Measurements from ENCODE around the gene COA6.

COA6 gene

DNA sequence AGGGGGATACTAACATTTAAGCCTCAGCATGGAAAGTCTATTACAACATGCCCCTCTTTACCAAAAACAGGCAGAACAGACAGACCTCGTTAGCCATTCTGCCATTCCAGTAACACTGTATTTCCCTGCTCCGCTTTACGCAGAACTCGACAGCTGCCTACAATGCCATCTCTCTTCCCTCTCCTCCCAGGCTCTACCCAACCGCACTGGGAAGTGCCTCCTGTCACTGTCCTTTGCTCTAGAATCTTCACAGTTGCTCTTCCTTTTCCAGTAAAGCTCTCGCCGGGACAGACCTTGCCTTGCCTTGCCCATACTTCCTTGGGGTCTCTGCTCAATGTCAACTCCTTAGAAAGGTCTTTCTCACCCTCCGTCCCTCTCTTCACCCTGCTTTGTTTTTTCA is 22.8 kb downstream of the COA6 start:
- no peak for ATAC-seq
- TF ChIP-seq ZFP3 (CRISPR knock-in tag; IDR thresholded peaks at IDR 0.05) = no peak
- TF ChIP-seq ZNF8 (CRISPR knock-in tag; IDR thresholded peaks at IDR 0.05) = no peak
- TF ChIP-seq ZC3H10 (CRISPR knock-in tag; IDR thresholded peaks at IDR 0.05) = no peak
- TF ChIP-seq SNAI2 (CRISPR knock-in tag; IDR thresholded peaks at IDR 0.05) = no peak
- TF ChIP-seq ARNTL (CRISPR knock-in tag; IDR thresholded peaks at IDR 0.05; ENCODE audit: borderline replicate concordance, low read depth) = no peak
- no peak for TF ChIP-seq RARB (CRISPR knock-in tag; IDR thresholded peaks at IDR 0.05)
- TF ChIP-seq GLIS3 (CRISPR knock-in tag; IDR thresholded peaks at IDR 0.05) = no peak
- TF ChIP-seq, protein P1, sequence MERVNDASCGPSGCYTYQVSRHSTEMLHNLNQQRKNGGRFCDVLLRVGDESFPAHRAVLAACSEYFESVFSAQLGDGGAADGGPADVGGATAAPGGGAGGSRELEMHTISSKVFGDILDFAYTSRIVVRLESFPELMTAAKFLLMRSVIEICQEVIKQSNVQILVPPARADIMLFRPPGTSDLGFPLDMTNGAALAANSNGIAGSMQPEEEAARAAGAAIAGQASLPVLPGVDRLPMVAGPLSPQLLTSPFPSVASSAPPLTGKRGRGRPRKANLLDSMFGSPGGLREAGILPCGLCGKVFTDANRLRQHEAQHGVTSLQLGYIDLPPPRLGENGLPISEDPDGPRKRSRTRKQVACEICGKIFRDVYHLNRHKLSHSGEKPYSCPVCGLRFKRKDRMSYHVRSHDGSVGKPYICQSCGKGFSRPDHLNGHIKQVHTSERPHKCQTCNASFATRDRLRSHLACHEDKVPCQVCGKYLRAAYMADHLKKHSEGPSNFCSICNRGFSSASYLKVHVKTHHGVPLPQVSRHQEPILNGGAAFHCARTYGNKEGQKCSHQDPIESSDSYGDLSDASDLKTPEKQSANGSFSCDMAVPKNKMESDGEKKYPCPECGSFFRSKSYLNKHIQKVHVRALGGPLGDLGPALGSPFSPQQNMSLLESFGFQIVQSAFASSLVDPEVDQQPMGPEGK (CRISPR knock-in tag; IDR thresholded peaks at IDR 0.05; ENCODE audit: borderline replicate concordance) = no peak
- TF ChIP-seq ZFP30 (CRISPR knock-in tag; IDR thresholded peaks at IDR 0.05) = no peak
- no peak for TF ChIP-seq ESRRG (CRISPR knock-in tag; IDR thresholded peaks at IDR 0.05)
- TF ChIP-seq TOX (CRISPR knock-in tag; IDR thresholded peaks at IDR 0.05; ENCODE audit: borderline replicate concordance) = no peak
- no peak for TF ChIP-seq ISL1 (CRISPR knock-in tag; IDR thresholded peaks at IDR 0.05)
- TF ChIP-seq, protein P2, sequence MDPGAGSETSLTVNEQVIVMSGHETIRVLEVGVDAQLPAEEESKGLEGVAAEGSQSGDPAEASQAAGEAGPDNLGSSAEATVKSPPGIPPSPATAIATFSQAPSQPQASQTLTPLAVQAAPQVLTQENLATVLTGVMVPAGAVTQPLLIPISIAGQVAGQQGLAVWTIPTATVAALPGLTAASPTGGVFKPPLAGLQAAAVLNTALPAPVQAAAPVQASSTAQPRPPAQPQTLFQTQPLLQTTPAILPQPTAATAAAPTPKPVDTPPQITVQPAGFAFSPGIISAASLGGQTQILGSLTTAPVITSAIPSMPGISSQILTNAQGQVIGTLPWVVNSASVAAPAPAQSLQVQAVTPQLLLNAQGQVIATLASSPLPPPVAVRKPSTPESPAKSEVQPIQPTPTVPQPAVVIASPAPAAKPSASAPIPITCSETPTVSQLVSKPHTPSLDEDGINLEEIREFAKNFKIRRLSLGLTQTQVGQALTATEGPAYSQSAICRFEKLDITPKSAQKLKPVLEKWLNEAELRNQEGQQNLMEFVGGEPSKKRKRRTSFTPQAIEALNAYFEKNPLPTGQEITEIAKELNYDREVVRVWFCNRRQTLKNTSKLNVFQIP (CRISPR knock-in tag; IDR thresholded peaks at IDR 0.05; ENCODE audit: borderline replicate concordance, low read depth) = no peak
- no peak for TF ChIP-seq PPARA (CRISPR knock-in tag; IDR thresholded peaks at IDR 0.05; ENCODE audit: borderline replicate concordance)
- no peak for TF ChIP-seq BACH2 (CRISPR knock-in tag; IDR thresholded peaks at IDR 0.05; ENCODE audit: borderline replicate concordance)

DNA sequence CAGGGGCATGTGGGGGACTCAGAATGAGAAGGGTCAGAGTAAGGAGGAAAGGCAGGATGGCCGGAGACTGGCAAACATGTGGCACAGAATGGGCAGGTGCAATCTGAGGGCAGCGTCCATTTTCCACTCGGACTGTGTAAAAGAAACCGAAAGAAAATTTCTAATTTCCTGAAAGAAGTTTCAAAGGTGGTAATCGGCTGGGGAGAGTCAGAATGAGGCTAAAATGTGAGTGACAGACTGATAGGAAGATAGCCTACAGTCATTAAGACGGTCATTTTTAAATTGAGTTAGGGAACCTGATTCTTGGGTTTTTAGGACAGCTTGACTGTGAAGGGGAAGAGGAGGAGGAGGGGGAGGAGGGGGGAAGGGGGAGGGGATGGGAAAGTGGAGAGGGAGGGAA is 23.6 kb downstream of the COA6 start:
- no peak for ATAC-seq
- no peak for TF ChIP-seq ESRRG (CRISPR knock-in tag; IDR thresholded peaks at IDR 0.05)
- TF ChIP-seq ZFP3 (CRISPR knock-in tag; IDR thresholded peaks at IDR 0.05) = no peak
- TF ChIP-seq PPARA (CRISPR knock-in tag; IDR thresholded peaks at IDR 0.05; ENCODE audit: borderline replicate concordance) = no peak
- no peak for TF ChIP-seq ISL1 (CRISPR knock-in tag; IDR thresholded peaks at IDR 0.05)
- no peak for TF ChIP-seq SNAI2 (CRISPR knock-in tag; IDR thresholded peaks at IDR 0.05)
- TF ChIP-seq TOX (CRISPR knock-in tag; IDR thresholded peaks at IDR 0.05; ENCODE audit: borderline replicate concordance) = no peak
- TF ChIP-seq ZFP30 (CRISPR knock-in tag; IDR thresholded peaks at IDR 0.05) = no peak
- no peak for TF ChIP-seq RARB (CRISPR knock-in tag; IDR thresholded peaks at IDR 0.05)
- TF ChIP-seq TCF4 (CRISPR knock-in tag; IDR thresholded peaks at IDR 0.05; ENCODE audit: borderline replicate concordance) = no peak
- TF ChIP-seq, protein P2 (CRISPR knock-in tag; IDR thresholded peaks at IDR 0.05; ENCODE audit: borderline replicate concordance, low read depth) = no peak
- no peak for TF ChIP-seq BACH2 (CRISPR knock-in tag; IDR thresholded peaks at IDR 0.05; ENCODE audit: borderline replicate concordance)
- no peak for TF ChIP-seq ZNF8 (CRISPR knock-in tag; IDR thresholded peaks at IDR 0.05)
- TF ChIP-seq, protein P3, sequence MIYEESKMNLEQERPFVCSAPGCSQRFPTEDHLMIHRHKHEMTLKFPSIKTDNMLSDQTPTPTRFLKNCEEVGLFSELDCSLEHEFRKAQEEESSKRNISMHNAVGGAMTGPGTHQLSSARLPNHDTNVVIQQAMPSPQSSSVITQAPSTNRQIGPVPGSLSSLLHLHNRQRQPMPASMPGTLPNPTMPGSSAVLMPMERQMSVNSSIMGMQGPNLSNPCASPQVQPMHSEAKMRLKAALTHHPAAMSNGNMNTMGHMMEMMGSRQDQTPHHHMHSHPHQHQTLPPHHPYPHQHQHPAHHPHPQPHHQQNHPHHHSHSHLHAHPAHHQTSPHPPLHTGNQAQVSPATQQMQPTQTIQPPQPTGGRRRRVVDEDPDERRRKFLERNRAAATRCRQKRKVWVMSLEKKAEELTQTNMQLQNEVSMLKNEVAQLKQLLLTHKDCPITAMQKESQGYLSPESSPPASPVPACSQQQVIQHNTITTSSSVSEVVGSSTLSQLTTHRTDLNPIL (CRISPR knock-in tag; IDR thresholded peaks at IDR 0.05; ENCODE audit: low read depth) = no peak
- TF ChIP-seq ARNTL (CRISPR knock-in tag; IDR thresholded peaks at IDR 0.05; ENCODE audit: borderline replicate concordance, low read depth) = no peak
- no peak for TF ChIP-seq ZNF565 (CRISPR knock-in tag; conservative IDR thresholded peaks at IDR 0.05; ENCODE audit: low read depth)
- TF ChIP-seq, protein P4, sequence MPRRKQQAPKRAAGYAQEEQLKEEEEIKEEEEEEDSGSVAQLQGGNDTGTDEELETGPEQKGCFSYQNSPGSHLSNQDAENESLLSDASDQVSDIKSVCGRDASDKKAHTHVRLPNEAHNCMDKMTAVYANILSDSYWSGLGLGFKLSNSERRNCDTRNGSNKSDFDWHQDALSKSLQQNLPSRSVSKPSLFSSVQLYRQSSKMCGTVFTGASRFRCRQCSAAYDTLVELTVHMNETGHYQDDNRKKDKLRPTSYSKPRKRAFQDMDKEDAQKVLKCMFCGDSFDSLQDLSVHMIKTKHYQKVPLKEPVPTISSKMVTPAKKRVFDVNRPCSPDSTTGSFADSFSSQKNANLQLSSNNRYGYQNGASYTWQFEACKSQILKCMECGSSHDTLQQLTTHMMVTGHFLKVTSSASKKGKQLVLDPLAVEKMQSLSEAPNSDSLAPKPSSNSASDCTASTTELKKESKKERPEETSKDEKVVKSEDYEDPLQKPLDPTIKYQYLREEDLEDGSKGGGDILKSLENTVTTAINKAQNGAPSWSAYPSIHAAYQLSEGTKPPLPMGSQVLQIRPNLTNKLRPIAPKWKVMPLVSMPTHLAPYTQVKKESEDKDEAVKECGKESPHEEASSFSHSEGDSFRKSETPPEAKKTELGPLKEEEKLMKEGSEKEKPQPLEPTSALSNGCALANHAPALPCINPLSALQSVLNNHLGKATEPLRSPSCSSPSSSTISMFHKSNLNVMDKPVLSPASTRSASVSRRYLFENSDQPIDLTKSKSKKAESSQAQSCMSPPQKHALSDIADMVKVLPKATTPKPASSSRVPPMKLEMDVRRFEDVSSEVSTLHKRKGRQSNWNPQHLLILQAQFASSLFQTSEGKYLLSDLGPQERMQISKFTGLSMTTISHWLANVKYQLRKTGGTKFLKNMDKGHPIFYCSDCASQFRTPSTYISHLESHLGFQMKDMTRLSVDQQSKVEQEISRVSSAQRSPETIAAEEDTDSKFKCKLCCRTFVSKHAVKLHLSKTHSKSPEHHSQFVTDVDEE (CRISPR knock-in tag; IDR thresholded peaks at IDR 0.05) = no peak
- TF ChIP-seq CSDC2 (CRISPR knock-in tag; IDR thresholded peaks at IDR 0.05) = no peak
- TF ChIP-seq, protein P1 (CRISPR knock-in tag; IDR thresholded peaks at IDR 0.05; ENCODE audit: borderline replicate concordance) = no peak
- no peak for TF ChIP-seq OSR1 (CRISPR knock-in tag; IDR thresholded peaks at IDR 0.05)
